HEK293 (cell line): Measurements from ENCODE around the gene MTMR11.

Source experiments
- CTCF ChIA-PET: fragments of 350-600 bp; formaldehyde crosslinking; extraction: SDS; loops from one replicate; lab custom pipeline; 2021; ENCODE audit warnings: antibody characterized with exemption; lab: Yijun Ruan, JAX
- POLR2A ChIA-PET: fragments of 300-600 bp; formaldehyde crosslinking; extraction: SDS; loops from one replicate; lab custom pipeline; 2020; ENCODE audit warnings: antibody characterized with exemption, inconsistent platforms; lab: Yijun Ruan, JAX
- H3K27ac ChIP-seq: fragments of 200-500 bp; sonication (Bioruptor generic); 2 replicates; pipeline ENCODE4 v1.5.1; 2014; ENCODE audit warnings: low read depth, low read length, control low read depth, inconsistent platforms; ENCODE audit errors: extremely low read depth
- H3K36me3 ChIP-seq, 2 experiments: fragments of 200-500 bp in 1 of 2; sonication (Bioruptor generic) in 1 of 2; 1 replicate in 1 of 2; 2 replicates in 1 of 2; pipeline ENCODE4 v1.5.1; 2014 to 2017; ENCODE audit warnings: inconsistent platforms in 2 of 2, low read length in 2 of 2; ENCODE audit not compliant: control insufficient read depth in 2 of 2, insufficient read depth in 1 of 2
- H3K4me1 ChIP-seq: fragments of 200-500 bp; sonication (Bioruptor generic); 2 replicates; pipeline ENCODE4 v1.5.1; 2014; ENCODE audit warnings: mild to moderate bottlenecking, low read length, inconsistent platforms; ENCODE audit not compliant: control insufficient read depth, insufficient read depth
- H3K4me3 ChIP-seq: 2 replicates; pipeline ENCODE4 v1.5.1; 2011; ENCODE audit warnings: low read depth, mild to moderate bottlenecking, control low read depth, low read length, moderate library complexity
- H3K9me3 ChIP-seq: fragments of 200-500 bp; sonication (Bioruptor generic); 2 replicates; pipeline ENCODE4 v1.5.1; 2014; ENCODE audit warnings: low read depth, low read length, inconsistent platforms; ENCODE audit not compliant: control insufficient read depth, insufficient read depth
- EGR2 ChIP-seq: fragments of 450-650 bp; formaldehyde crosslinking; IDR thresholded peaks from 2 replicates; pipeline ENCODE4 v1.5.1; 2016; ENCODE audit warnings: low read depth, missing biosample characterization, missing genetic modification characterization
- GLI2 ChIP-seq: fragments of 450-650 bp; formaldehyde crosslinking; IDR thresholded peaks from 2 replicates; pipeline ENCODE4; 2017; ENCODE audit warnings: missing biosample characterization, missing genetic modification characterization, low read depth, borderline replicate concordance
- MYNN ChIP-seq: fragments of 450-650 bp; formaldehyde crosslinking; IDR thresholded peaks from 2 replicates; pipeline ENCODE4 v1.5.1; 2016; ENCODE audit warnings: missing biosample characterization, missing genetic modification characterization, borderline replicate concordance
- TRIM28 ChIP-seq: IDR thresholded peaks from 2 replicates; pipeline ENCODE4 v1.6.1; 2011; ENCODE audit warnings: low read length, control low read depth, borderline replicate concordance
- ZBTB10 ChIP-seq: fragments of 450-650 bp; formaldehyde crosslinking; IDR thresholded peaks from 2 replicates; pipeline ENCODE4 v1.5.1; 2016; ENCODE audit warnings: missing biosample characterization, missing genetic modification characterization
- ZBTB17 ChIP-seq: fragments of 450-650 bp; formaldehyde crosslinking; IDR thresholded peaks from 2 replicates; pipeline ENCODE4 v1.5.1; 2016; ENCODE audit warnings: missing biosample characterization, missing genetic modification characterization
- ZBTB49 ChIP-seq: fragments of 450-650 bp; formaldehyde crosslinking; IDR thresholded peaks from 2 replicates; pipeline ENCODE4 v1.5.1; 2016; ENCODE audit warnings: missing biosample characterization, missing genetic modification characterization, low read depth
- ZNF146 ChIP-seq: fragments of 450-650 bp; formaldehyde crosslinking; IDR thresholded peaks from 2 replicates; pipeline ENCODE4 v1.5.1; 2016; ENCODE audit warnings: missing biosample characterization, missing genetic modification characterization
- ZNF221 ChIP-seq: fragments of 450-650 bp; formaldehyde crosslinking; IDR thresholded peaks from 2 replicates; pipeline ENCODE4 v1.5.1; 2017; ENCODE audit warnings: missing biosample characterization, missing genetic modification characterization, borderline replicate concordance
- ZNF292 ChIP-seq: fragments of 450-650 bp; formaldehyde crosslinking; IDR thresholded peaks from 2 replicates; pipeline ENCODE4 v1.5.1; 2016; ENCODE audit warnings: low read depth, missing biosample characterization, missing genetic modification characterization, borderline replicate concordance
- ZNF416 ChIP-seq: fragments of 450-650 bp; formaldehyde crosslinking; IDR thresholded peaks from 2 replicates; pipeline ENCODE4 v1.5.1; 2016; ENCODE audit warnings: missing biosample characterization, missing genetic modification characterization
- ZNF610 ChIP-seq: fragments of 450-650 bp; formaldehyde crosslinking; IDR thresholded peaks from 2 replicates; pipeline ENCODE4 v1.5.1; 2016; ENCODE audit warnings: missing biosample characterization, missing genetic modification characterization, borderline replicate concordance
- ZNF623 ChIP-seq: fragments of 450-650 bp; formaldehyde crosslinking; IDR thresholded peaks from 2 replicates; pipeline ENCODE4 v1.5.1; 2016; ENCODE audit warnings: missing biosample characterization, missing genetic modification characterization
- ZNF843 ChIP-seq: fragments of 450-650 bp; formaldehyde crosslinking; IDR thresholded peaks from 2 replicates; pipeline ENCODE4 v1.5.1; 2016; ENCODE audit warnings: missing biosample characterization, missing genetic modification characterization
- ZSCAN4 ChIP-seq: fragments of 450-650 bp; formaldehyde crosslinking; IDR thresholded peaks from 2 replicates; pipeline ENCODE4 v1.5.1; 2017; ENCODE audit warnings: missing biosample characterization, missing genetic modification characterization
- TF ChIP-seq, protein P1 (sequence below): fragments of 450-650 bp; formaldehyde crosslinking; IDR thresholded peaks from 2 replicates; pipeline ENCODE4 v1.5.1; 2017; ENCODE audit warnings: missing biosample characterization, missing genetic modification characterization
- TF ChIP-seq, protein P2 (sequence below): fragments of 450-650 bp; formaldehyde crosslinking; IDR thresholded peaks from 2 replicates; pipeline ENCODE4 v1.5.1; 2016; ENCODE audit warnings: missing biosample characterization, missing genetic modification characterization

Gene MTMR11

GRCh38 chr1:149934356-149934755, 2.3 kb downstream of the MTMR11 start:
- no peaks in the 10 kb centered on the region for H3K9me3 ChIP-seq
- peaks cover 6% of the 10 kb centered on the region; the same call in 1 of the 2 replicates for H3K4me1 ChIP-seq
- H3K27ac ChIP-seq: no peak overlapping the region
- H3K4me3 ChIP-seq: no peak overlapping the region
- TF ChIP-seq ZNF623 (tag by site-specific recombination): no peak
- TF ChIP-seq, protein P1, sequence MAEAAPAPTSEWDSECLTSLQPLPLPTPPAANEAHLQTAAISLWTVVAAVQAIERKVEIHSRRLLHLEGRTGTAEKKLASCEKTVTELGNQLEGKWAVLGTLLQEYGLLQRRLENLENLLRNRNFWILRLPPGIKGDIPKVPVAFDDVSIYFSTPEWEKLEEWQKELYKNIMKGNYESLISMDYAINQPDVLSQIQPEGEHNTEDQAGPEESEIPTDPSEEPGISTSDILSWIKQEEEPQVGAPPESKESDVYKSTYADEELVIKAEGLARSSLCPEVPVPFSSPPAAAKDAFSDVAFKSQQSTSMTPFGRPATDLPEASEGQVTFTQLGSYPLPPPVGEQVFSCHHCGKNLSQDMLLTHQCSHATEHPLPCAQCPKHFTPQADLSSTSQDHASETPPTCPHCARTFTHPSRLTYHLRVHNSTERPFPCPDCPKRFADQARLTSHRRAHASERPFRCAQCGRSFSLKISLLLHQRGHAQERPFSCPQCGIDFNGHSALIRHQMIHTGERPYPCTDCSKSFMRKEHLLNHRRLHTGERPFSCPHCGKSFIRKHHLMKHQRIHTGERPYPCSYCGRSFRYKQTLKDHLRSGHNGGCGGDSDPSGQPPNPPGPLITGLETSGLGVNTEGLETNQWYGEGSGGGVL: no peak
- no peak for TF ChIP-seq ZNF843
- TF ChIP-seq ZNF416: no peak
- no peak for TF ChIP-seq TRIM28
- no peak for TF ChIP-seq ZNF146 (tag by site-specific recombination)
- no peak for TF ChIP-seq MYNN
- TF ChIP-seq ZBTB17 (tag by site-specific recombination): no peak
- no peak for TF ChIP-seq ZNF292 (tag by site-specific recombination)
- no peak for TF ChIP-seq ZBTB49
- TF ChIP-seq ZNF221 (tag by site-specific recombination): no peak
- TF ChIP-seq EGR2 (tag by site-specific recombination): no peak
- no peak for TF ChIP-seq ZSCAN4 (tag by site-specific recombination)
- TF ChIP-seq, protein P2, sequence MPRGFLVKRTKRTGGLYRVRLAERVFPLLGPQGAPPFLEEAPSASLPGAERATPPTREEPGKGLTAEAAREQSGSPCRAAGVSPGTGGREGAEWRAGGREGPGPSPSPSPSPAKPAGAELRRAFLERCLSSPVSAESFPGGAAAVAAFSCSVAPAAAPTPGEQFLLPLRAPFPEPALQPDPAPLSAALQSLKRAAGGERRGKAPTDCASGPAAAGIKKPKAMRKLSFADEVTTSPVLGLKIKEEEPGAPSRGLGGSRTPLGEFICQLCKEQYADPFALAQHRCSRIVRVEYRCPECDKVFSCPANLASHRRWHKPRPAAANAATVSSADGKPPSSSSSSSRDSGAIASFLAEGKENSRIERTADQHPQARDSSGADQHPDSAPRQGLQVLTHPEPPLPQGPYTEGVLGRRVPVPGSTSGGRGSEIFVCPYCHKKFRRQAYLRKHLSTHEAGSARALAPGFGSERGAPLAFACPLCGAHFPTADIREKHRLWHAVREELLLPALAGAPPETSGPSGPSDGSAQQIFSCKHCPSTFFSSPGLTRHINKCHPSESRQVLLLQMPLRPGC (tag by site-specific recombination): no peak
- no peak for TF ChIP-seq ZBTB10 (tag by site-specific recombination)
- TF ChIP-seq GLI2: no peak
- no peak for TF ChIP-seq ZNF610 (tag by site-specific recombination)
- ChIA-PET POLR2A (no interaction called here), CTCF (no interaction called here)
- peaks cover 0 to 39% of the 10 kb centered on the region in 2 experiments; a peak in 1 of 3 replicates for H3K36me3 ChIP-seq
